WTC11 (cell line): ENCODE data around the gene ATXN3L.

Source experiments
- ELF4 ChIP-seq: sonication (generic); formaldehyde crosslinking; IDR thresholded peaks from 2 replicates; pipeline ENCODE4 v1.8.1; 2022; ENCODE audit warnings: low read depth, mild to moderate bottlenecking, moderate library complexity, missing genetic modification reagents
- ESRRA ChIP-seq: sonication (generic); formaldehyde crosslinking; IDR thresholded peaks from 2 replicates; pipeline ENCODE4 v1.8.1; 2022; ENCODE audit warnings: mild to moderate bottlenecking, missing genetic modification reagents, borderline replicate concordance
- GABPB1 ChIP-seq: sonication (generic); formaldehyde crosslinking; IDR thresholded peaks from 2 replicates; pipeline ENCODE4 v1.8.1; 2023; ENCODE audit warnings: mild to moderate bottlenecking, missing genetic modification reagents
- NFYB ChIP-seq: sonication (generic); formaldehyde crosslinking; conservative IDR thresholded peaks from 2 replicates; pipeline ENCODE4 v1.8.0; 2022; ENCODE audit warnings: low read depth, missing genetic modification reagents
- SMAD3 ChIP-seq: sonication (generic); formaldehyde crosslinking; IDR thresholded peaks from 2 replicates; pipeline ENCODE4 v1.8.0; 2022; ENCODE audit warnings: missing genetic modification reagents, mild to moderate bottlenecking, borderline replicate concordance
- TCF7 ChIP-seq: sonication (generic); formaldehyde crosslinking; IDR thresholded peaks from 2 replicates; pipeline ENCODE4 v1.8.0; 2022; ENCODE audit warnings: mild to moderate bottlenecking, low read depth, missing genetic modification reagents, moderate library complexity
- TP53 ChIP-seq: sonication (generic); formaldehyde crosslinking; IDR thresholded peaks from 2 replicates; pipeline ENCODE4 v1.8.1; 2023; ENCODE audit warnings: mild to moderate bottlenecking, missing genetic modification reagents
- ZBTB21 ChIP-seq: sonication (generic); formaldehyde crosslinking; IDR thresholded peaks from 2 replicates; pipeline ENCODE4 v1.8.1; 2023; ENCODE audit warnings: mild to moderate bottlenecking, missing genetic modification reagents, borderline replicate concordance
- ZNF121 ChIP-seq: sonication (generic); formaldehyde crosslinking; IDR thresholded peaks from 2 replicates; pipeline ENCODE4 v1.8.0; 2023; ENCODE audit warnings: missing genetic modification reagents
- TF ChIP-seq, protein P1 (sequence below): fragments of 200-600 bp; IDR thresholded peaks from 2 replicates; pipeline ENCODE4 v1.8.0; 2022; ENCODE audit warnings: antibody characterized with exemption
- TF ChIP-seq, protein P2 (sequence below): sonication (generic); formaldehyde crosslinking; IDR thresholded peaks from 2 replicates; pipeline ENCODE4 v1.8.0; 2022; ENCODE audit warnings: mild to moderate bottlenecking, missing genetic modification reagents

DNA sequence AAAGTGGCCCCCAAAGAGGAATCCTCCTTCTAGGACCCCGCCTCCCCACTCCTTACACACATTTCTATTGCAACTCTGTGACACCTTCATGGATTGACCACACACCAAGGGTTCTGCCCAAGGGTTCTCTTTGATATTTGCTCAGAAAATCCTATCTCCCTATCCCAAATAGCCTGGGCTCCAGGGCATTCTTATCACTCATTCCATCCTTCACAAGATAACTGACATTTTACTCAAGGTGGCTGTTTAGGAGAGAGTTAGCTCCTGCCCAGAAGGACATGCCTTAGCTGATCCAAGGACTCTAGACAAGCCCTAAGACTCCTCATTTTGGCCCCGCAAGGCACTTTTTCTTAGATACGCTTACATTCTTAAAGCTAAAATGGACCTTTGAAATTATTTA, 47.4 kb downstream of the ATXN3L start:
- TF ChIP-seq NFYB (no peak), ZNF121 (CRISPR knock-in tag) (no peak), ZBTB21 (CRISPR knock-in tag) (no peak), GABPB1 (CRISPR knock-in tag) (no peak), TCF7 (CRISPR knock-in tag) (no peak), ELF4 (CRISPR knock-in tag) (no peak), SMAD3 (CRISPR knock-in tag) (no peak), TP53 (no peak), ESRRA (no peak)
- TF ChIP-seq, protein P1, sequence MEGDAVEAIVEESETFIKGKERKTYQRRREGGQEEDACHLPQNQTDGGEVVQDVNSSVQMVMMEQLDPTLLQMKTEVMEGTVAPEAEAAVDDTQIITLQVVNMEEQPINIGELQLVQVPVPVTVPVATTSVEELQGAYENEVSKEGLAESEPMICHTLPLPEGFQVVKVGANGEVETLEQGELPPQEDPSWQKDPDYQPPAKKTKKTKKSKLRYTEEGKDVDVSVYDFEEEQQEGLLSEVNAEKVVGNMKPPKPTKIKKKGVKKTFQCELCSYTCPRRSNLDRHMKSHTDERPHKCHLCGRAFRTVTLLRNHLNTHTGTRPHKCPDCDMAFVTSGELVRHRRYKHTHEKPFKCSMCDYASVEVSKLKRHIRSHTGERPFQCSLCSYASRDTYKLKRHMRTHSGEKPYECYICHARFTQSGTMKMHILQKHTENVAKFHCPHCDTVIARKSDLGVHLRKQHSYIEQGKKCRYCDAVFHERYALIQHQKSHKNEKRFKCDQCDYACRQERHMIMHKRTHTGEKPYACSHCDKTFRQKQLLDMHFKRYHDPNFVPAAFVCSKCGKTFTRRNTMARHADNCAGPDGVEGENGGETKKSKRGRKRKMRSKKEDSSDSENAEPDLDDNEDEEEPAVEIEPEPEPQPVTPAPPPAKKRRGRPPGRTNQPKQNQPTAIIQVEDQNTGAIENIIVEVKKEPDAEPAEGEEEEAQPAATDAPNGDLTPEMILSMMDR, result no peak
- TF ChIP-seq, protein P2, sequence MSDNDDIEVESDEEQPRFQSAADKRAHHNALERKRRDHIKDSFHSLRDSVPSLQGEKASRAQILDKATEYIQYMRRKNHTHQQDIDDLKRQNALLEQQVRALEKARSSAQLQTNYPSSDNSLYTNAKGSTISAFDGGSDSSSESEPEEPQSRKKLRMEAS (CRISPR knock-in tag), result no peak
